ENCODE results near the gene PDE1C.
"Not testable (repeated sequence)": the region's sequence is repeated elsewhere in the genome, so short reads cannot be mapped to it uniquely, and the experiment has no call there.

Gene PDE1C

DNA sequence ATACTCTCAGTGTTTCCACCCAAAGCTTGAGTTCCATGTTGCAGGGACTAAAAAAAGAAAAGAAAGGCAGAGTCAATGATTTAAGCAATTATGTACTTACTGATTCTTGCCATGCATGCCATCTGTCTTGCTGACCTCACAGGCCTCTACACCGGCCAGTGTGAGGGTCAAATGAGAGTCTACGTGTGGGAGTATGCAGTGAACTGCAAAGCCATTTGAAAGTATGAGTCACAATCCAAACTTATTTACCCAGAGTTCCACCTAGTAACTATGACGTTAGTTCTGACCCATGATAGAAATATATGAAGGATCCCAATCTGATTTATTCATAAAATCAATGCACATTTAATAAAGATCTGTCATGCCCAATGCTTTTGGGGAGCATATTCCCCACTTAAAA, 26.5 kb downstream of the PDE1C start:
- no peak for DNase-seq (ENCODE audit: low read depth)

DNA sequence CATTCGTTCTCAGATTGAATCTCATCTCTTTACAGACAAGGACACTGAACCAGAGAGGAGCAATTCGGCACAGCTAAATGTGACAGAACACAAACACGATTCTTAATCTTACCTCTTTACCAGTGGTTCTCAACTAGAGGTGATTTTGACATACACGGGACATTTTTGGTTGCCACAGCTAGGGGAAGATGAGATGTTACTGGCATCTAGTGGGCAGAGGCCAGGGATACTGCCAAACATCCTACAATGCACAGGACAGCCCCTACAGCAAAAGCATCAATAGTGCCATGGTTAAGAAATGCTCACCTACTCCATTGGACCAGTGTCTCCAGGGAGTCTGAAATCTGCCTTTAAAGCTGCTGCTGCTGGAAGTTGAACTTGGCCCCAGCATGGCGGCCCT, 27.3 kb downstream of the PDE1C start:
- DNase-seq (ENCODE audit: low read depth): no peak

DNA sequence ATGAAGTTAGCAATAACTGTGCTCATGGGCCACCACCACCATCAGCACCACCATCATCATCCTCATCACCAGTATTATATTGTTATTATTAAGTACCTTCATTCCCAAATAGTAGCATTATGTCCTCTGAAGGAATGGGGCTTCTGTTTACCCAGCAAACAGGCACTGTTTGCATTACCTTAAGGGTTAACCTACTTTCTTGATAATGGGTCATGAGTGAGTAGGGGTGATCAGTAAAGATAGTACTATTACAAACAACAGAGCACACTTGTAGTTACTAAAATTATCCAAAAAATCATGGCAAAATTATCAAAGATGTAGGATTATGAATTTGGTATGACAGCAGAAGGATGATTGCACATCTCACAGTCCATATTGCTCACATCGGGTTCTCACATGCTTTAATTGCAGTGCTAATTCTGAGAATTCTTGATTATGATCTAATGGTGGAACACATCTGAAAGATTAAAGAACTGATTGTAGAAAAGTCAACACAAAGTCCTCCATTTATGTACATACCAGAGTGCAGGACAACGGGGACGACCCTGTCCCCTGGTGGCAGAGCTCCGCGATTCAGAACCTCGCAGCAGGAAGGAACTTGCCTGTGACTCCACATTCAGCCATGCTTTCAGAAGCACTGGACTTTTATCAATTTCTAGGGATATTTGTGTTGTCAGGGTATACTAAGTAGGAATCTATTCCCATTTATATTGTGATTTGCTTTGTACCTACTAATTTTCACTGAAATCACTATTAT, 31.0 kb downstream of the PDE1C start:
- no peak for DNase-seq (ENCODE audit: low read depth)

DNA sequence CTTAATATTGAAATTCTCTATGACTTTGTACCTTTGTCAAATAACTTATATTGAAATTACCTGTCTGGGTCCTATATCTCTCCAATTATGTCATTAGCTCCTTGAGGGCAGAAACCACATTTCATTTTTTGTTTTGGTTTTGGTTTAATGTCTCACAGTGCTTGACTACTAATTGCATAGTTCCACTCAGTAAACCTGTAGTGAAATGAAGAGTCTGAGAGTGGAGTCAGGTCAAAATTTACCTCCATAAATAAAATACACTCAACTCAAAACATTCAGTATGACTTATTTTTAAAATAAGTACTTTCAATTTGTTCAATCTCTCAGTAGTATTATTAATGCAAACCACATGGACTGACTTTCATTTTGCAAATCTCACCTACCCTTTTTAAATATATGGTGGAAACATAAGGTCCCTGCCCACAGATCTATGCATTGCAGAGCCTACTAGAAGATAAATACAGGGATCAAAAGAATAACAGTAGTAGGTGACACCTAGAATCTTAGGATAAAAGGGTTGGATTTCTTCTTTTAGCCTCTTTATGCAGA, 32.5 kb downstream of the PDE1C start:
- DNase-seq (ENCODE audit: low read depth): no peak

DNA sequence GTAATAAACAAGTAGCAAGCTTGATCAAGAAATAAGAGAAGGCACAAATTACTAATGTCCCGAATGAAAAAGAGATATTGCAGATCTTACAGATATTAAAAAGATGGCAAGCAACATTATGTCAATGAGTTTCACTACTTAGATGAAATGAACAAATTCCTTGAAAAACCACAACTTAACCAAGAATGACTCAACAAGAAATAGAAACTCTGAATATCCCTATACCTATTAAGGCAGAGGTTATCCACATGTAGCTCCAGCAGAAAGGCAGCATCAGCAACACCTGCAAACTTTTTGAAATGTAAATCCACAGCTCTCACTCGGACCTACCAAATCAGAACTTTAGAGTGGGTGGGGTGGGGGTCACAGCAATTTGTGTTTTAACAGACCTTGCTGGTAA, 33.6 kb downstream of the PDE1C start:
- no peak for DNase-seq (ENCODE audit: low read depth)

DNA sequence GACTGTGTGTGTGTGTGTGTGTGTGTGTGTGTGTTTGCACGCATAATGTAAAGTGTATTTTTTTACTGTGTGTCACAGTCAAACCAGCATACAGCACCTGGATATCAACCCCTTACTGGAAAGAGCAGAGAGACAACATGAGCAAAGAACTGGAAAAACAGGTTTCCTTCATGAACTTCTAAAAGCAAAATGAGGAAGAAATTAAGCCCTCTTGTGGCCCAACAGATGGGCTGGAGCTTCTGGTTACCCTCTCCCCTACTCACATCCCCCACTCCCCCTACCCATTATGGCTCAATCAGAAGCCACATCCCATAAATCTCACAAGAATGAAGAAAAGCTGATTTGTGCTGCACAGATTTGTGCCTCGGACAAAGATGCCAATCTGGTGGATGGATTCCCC, 36.2 kb downstream of the PDE1C start:
- no peak for DNase-seq (ENCODE audit: low read depth)

DNA sequence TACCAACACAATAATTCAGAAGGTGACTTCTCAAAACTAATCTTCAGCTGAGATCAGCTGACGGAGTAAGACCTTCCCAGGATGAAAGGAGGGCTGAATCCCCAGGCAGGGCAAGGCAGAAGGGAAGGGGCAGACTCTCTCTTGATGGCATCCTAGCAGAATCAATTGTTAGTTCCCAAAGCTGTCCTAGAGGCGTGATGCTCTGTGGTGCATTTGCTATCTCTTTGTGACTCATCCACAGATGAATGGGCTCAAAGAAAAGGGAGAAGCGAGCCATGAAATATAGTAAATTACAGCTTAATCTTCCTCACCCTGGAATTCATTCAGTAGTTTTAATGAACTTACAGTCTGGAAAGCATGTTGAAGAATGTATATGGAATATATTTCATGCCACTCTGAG, 37.2 kb downstream of the PDE1C start:
- DNase-seq (ENCODE audit: low read depth): no peak

DNA sequence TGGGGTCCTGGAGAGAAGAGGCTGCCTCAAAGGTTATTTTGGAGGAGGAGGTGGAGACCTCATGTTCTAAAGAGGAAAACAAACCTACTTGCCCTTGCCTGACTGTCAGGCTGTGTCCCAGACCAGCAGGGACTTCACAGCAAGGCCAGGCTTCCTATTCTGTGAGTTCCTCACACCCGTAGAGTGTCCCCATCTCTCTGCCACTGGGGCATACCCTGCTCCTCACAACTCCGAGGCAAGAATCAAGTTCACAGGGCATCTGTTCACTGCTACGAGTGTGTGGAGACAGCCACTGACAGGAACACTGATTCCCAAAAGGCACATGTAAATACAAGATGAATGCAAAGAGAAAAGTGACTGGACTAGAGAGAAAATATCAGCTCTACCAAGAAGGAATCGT, 38.0 kb downstream of the PDE1C start:
- DNase-seq (ENCODE audit: low read depth): no peak

DNA sequence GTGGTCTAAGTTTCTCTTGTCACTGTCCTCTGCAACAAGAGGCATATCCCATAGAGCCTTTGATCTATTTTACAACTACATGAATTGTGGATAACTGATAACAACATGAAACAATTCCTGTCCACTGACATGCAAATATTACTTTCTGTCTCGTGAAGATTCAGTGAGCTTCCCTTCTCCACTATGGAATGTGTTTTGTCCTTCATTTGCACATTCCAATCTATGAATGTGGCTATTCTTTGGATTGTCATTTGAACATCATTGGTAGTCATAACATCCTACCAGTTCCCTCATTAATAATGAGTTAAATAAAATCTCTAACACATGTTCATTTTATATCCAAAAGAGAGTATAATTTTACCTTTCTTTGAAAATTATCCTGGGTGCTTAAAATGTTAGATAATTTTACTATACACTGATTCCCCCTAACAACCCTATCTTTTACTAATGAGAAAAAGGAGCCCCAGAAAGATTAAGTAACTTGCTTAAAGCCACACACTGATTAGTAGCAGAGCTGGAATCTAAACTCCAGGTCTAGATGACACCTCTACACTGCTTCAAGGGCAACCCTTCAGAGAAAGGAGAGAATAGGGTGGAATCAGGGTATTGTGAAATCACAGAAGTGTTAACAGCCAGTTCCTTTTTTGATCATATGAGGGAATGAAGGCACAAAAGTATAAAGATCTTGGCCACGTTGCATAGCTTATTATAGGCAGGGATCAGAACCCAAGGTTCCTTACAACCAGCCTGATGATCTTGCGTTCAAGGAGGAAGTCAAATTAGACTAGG, 39.1 kb downstream of the PDE1C start:
- DNase-seq (ENCODE audit: low read depth): no peak

DNA sequence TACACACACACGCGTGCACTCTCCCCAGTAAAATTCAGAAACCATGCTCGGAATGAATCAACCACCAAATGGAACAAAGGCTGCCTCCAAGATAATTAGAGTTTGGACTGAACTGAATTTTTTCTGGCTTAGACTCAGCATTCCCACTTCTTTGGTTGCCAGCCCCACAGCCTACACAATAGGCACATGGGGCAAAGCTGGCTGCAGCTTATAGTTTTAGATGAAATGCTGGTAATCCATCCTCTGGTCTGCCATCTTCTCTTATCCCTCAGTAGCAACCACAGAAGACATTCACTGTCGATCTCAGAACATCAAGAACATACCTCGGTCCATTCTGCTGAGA, 44.2 kb downstream of the PDE1C start:
- DNase-seq (ENCODE audit: low read depth): no peak

DNA sequence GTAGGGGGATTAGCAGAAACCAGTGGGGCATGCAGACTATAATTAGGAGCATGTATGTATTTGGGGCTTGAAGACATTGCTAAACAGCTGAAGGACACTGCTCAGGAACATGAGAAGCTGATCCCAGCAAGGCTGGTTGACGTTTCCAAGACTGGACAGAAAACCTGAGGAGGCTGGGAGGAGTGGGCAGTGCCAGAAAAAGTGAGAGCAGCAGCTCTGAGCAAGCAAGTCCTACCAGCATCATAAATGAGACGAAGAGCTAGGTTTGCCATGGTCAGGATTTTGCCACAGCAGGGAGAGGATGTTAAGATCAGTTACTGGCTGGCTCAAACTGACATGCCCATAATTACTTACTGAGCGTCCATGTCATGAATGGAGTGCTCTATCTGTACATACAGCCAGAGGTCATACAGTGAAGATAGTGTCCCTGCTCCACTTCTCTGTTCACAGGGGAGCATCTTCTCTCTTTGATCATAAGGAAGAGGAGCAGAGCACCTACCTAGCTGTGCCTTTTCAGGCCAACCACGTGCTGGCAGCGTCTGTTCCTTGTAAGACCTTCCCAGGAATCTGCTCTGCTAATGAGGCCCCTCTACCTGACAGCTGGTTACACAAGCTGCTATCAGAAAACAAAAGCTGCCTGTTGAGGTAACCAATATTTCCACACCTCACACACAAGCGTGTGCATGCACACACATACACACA, 44.7 kb downstream of the PDE1C start:
- DNase-seq (ENCODE audit: low read depth): no peak

DNA sequence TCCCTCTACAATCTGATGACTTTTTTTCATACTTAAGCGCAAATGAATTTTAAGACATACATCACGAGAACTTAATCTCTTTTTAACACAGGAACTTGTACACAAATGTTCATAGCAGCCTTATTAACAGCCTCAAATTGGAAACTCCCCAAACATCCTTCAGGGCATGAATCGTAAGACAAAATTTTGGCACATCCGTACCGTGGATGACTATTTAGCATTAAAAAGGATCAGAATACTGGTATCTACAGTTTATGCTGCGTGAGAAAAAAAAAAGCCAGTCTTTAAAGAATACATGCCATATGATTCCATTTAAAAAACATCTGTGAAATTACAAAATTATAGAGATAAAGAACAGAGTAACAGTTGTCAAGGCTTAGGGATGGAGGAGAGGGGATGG, 46.8 kb downstream of the PDE1C start:
- no peak for DNase-seq (ENCODE audit: low read depth)

DNA sequence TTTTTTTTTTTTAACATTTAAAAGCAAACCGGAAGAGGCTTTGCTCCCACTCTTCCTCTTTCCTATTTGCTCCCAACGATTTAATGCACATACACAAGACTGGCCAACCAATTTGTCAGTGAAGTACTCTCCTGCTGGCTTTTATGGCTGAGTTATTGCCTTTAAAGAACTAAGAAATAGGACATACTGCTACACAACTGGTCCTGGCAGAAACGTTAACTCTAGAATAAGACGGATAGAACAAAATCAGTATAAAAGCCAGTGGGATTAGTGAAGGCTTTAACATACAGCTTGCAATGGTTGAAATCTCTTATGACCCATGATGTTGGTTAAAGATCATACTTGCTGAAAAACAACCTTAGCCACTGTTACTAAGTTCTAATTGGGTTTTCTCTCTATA, 47.2 kb downstream of the PDE1C start:
- DNase-seq (ENCODE audit: low read depth): no peak

DNA sequence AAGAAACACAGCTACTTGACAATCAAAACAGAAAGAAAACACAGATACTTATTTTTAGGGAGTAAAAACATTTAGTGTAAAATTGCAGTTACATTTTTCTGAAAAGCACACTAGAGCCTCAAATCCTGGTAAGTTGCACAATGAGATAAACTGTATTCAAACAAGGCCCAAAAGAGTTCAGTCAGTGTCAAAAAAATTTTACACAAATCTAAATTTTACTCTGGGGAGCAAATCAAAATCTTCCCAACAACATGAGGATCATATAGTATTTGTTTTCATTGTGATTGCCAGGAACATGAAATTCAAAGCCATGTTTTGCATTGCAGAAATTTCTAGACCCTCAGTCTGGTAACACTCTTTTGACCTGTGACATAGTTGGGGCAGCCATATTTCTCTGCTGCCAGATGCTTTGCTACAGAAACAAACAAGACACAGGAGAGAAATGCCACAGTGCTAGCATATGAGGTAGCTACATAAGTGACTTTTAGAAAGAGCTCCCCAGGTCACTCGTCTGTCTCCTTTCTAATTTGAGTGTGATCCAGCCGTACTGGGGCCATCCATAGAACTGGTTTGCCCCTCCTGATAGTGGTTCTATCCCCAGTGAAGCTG, 49.6 kb downstream of the PDE1C start:
- no peak for DNase-seq (ENCODE audit: low read depth)

DNA sequence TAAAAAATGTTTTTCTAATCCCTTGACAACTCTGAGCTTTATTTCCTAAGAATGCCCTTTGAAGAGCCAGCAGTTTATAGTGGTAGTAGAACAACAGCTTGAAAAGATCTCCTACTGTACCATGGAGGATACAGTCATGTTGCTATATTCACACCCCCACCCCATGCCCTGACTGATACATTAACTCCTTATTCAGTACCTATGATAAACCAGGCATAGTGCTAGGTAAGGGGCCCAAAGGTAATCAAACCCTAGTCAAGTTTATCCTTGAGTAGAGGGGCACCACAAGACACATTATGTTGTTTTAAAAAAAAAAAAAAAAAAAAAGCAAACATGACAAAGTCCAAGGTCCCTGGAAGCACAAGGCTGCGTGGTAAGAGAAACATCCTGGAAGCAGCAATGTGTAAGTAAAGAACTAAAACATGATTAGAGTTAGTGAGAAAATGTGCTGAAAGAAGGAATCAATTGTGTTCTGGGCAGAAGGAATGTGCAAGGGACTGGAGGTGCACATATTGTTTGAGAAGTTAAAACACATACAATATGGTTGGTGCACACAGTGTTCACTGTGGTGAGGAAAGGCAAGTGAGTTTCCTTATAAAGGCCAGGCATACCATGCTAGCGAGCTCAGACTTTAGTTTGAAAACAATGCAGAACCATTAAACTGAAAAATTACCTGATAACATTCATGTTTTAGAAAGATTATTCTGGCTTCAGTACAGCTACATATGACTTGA, 51.2 kb downstream of the PDE1C start:
- no peak for DNase-seq (ENCODE audit: low read depth)

DNA sequence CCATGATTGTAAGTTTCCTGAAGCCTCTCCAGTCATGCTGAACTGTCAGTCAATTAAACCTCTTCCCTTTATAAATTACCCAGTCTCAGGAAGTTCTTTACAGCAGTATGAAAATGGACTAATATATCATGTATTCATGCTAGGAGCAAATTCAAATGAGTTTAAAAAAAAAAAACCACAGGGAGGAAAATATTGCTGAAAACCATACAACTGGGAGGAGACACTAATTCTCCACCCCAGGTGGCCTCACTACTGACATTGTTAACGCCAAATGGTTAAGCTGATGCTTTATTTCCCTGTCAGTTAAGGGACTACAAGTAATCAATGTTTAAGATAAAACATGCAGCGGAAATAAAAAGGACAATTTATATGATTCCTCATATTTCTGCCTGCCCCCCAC, 55.1 kb downstream of the PDE1C start:
- DNase-seq (ENCODE audit: low read depth): no peak

DNA sequence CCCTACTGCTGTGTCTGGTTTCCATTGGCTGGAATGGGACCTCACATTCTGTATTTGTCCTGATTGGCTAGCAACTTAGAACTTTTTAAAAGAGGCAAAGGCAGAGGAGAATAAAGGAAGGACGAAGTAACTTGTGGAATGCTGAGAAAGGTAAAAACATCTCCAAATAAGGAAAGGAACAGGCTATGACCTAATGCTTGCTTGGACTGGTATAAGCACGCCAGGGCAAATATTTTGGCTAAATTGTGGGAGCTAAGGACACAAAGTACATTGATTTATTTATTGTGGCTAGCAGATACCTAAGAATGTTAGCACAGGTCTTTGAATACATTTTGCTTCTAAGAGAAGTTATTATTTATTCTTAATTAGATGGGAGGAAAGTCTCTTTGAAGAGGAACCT, 56.7 kb downstream of the PDE1C start:
- not testable (repeated sequence) for DNase-seq (ENCODE audit: low read depth)

DNA sequence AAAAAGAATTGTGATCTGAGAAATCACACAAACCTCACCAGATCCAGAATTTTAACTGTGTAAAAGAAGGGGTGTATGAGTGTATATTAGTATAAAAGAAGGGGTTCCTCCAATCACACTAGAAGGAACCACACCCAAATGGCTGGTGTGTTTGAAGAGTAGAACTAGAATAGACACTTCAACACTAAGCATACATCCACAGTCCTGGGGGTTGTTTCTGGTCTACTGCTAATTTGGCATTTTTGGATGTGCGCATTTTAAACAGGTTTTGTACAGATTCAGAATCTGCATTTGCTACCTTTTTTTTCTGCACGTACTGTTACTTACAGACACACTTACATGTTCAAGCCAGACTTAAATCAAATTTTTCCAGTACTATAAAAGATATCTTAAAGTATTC, 64.6 kb downstream of the PDE1C start:
- no peak for DNase-seq (ENCODE audit: low read depth)

DNA sequence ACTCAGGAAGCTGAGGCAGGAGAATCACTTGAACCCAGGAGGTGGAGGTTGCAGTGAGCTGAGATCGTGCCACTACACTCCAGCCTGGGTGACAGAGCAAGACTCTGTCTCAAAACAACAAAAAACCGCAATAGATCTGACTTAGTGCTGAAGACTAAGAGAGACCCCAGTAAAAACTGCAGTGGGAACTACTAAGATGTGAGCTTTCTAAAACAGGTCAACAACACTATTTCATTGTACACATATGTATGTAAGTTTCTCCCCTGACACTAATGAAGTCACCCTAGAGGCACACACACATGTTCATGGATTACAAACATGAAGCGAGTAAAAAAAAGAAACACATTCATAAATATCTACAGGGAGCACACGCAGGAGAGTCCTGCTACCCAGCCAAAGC, 68.3 kb downstream of the PDE1C start:
- DNase-seq (ENCODE audit: low read depth): no peak

DNA sequence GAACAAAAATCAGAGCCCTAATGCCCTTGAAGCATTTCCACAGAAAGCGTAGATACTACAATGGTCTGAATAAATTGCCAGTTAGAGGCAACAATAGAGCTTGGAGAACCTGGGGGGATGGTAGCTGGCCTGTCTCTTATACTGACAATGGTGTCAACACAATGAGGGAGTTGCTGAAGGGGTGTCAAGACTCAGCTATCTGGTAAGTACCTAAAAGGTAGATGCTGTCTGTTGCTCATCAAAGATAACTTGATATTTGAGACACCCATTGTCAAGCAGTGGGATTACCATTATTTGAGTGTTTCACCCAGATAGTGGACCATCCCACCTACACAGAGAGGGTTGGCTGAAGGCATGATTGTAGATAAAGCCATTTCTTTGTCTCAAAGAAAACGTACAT, 72.8 kb downstream of the PDE1C start:
- DNase-seq (ENCODE audit: low read depth): no peak

DNA sequence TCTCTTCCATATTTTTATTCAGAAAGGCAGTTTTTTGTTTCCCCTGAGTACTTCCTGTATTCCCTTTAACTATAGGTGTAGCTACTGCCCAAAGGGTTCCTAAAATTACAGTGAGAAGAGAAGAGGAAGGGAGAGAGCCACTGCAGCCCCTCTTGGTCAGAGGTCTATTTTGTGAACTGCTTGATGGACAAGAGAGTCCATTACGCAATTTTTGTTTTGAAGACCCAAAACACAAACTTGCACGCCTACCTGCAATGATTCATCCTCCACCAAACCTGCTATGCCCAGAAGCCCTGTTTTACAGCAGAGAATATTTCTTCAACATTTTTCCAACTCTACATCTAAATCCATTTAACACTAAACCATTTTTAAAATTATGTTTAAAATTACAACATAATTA, 75.1 kb downstream of the PDE1C start:
- no peak for DNase-seq (ENCODE audit: low read depth)

DNA sequence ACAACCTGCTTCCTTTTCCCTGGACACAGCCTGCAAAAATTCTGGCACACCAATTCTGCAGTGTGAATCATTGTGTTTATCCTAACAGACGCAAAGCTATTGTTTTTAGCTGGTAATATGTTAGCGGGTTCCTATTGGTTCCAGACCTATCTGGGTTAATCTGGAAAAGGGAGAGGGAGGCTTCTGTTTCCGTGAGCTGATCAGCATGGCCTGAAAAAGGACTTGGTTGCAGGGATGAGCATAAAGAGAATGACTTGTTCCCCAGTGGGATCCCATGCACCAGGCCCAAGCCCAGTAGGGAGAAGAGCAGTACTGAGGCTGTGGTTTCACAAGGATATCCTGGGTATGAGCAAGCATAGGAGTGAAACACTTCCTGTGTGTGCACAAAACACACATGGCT, 78.4 kb downstream of the PDE1C start:
- DNase-seq (ENCODE audit: low read depth): no peak

All from stimulated activated CD8-positive, alpha-beta memory T cell treated with anti-CD3 and anti-CD28 coated beads, Interleukin-7, amount 100 ng/mL, for 24 hours (primary cell).